Smooth muscle cell (in vitro differentiated cells): ENCODE measurements around the gene RBM12. TPM values are rescaled to one million over a fixed set of nuclear protein-coding genes. Genes with fewer than 3 reads are reported as not detected.

Experiments
- DNase-seq: peaks from one replicate; lab custom pipeline; 2025; ENCODE audit not compliant: unreplicated experiment; lab: John Stamatoyannopoulos, UW
- H2AFZ ChIP-seq: fragments of 200-600 bp; sonication (generic); 2 replicates; pipeline ENCODE4 v1.6.0; 2016; ENCODE audit warnings: antibody characterized with exemption, low read depth, mild to moderate bottlenecking
- H3F3A ChIP-seq: fragments of 200-600 bp; sonication (generic); 2 replicates; pipeline ENCODE4 v1.6.0; 2017; ENCODE audit warnings: antibody characterized with exemption, low read depth
- H3K27ac ChIP-seq: fragments of 200-600 bp; sonication (generic); 2 replicates; pipeline ENCODE4 v1.5.1; 2016; ENCODE audit warnings: low read depth, mild to moderate bottlenecking
- H3K27me3 ChIP-seq: fragments of 200-600 bp; sonication (generic); 2 replicates; pipeline ENCODE4 v1.6.1; 2016; ENCODE audit warnings: low read depth, mild to moderate bottlenecking
- H3K36me3 ChIP-seq: fragments of 200-600 bp; sonication (generic); 2 replicates; pipeline ENCODE4 v1.5.1; 2016; ENCODE audit warnings: low read depth
- H3K4me1 ChIP-seq: fragments of 200-600 bp; sonication (generic); 2 replicates; pipeline ENCODE4 v1.5.1; 2016; ENCODE audit warnings: low read depth
- H3K4me2 ChIP-seq: fragments of 200-600 bp; sonication (generic); 2 replicates; pipeline ENCODE4 v1.6.0; 2016; ENCODE audit warnings: mild to moderate bottlenecking
- H3K4me3 ChIP-seq: fragments of 200-600 bp; sonication (generic); 2 replicates; pipeline ENCODE4 v1.5.1; 2016; ENCODE audit warnings: mild to moderate bottlenecking
- H3K79me2 ChIP-seq: fragments of 200-600 bp; sonication (generic); 2 replicates; pipeline ENCODE4 v1.6.0; 2016; ENCODE audit warnings: low read depth, mild to moderate bottlenecking
- H3K9ac ChIP-seq: fragments of 200-600 bp; sonication (generic); 2 replicates; pipeline ENCODE4 v1.6.0; 2016; ENCODE audit warnings: low read depth
- H3K9me3 ChIP-seq: fragments of 200-600 bp; sonication (generic); replicated peaks from 2 replicates; pipeline ENCODE4 v1.5.1; 2016; ENCODE audit warnings: low read depth
- H4K20me1 ChIP-seq: fragments of 200-600 bp; sonication (generic); 2 replicates; pipeline ENCODE4 v1.6.0; 2016; ENCODE audit warnings: low read depth
- WGBS: methylation state at CpG from one replicate; pipeline ENCODE4 v1.1.7; 2016; ENCODE audit warnings: low lambda C conversion rate; 5-methylcytosine and 5-hydroxymethylcytosine counted together
- polyA plus RNA-seq: library from polyadenylated mRNA; unstranded; fragments of >200 nt; fragmentation: Nextera tagmentation; extraction: Ambion mirVana; gene quantifications from 2 replicates; pipeline ENCODE4 v1.2.1, GENCODE V29; 2016
- total RNA-seq: library from RNA; depleted of rRNA; stranded (reverse); fragments of >200 nt; gene quantifications from 2 replicates; pipeline ENCODE4 v1.2.3, GENCODE V29; 2014
- TF ChIP-seq, protein P1 (sequence below): fragments of 200-600 bp; sonication (generic); IDR thresholded peaks from 2 replicates; pipeline ENCODE4 v1.5.1; 2017; ENCODE audit warnings: borderline replicate concordance, mild to moderate bottlenecking, antibody characterized with exemption; ENCODE audit not compliant: insufficient read depth, poor library complexity, severe bottlenecking

Gene RBM12
- total and polyA plus RNA-seq, 2 experiments from 2014 or later = 14.5 to 44.2 TPM

DNA sequence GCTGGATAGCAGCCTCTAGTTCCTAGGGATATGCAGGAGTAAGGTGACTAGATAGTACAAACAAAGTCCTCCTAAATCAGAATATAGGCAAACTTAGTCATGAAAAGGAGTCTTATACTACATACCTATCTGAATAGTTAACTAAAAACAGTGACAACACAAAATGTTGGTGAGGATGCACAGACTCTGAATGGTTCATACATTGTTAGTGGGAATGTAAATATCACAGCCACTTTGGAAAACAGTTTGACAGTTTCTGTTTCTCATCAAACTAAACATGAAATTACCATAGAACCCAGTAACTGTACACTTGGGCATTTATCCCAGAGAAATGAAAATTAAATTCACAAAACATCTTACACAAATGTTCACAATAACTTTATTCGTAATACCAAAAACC lies 17.3 kb upstream of the RBM12 start:
- no peaks in the 10 kb centered on the region for H3K79me2 ChIP-seq
- no peaks in the 10 kb centered on the region for H3K27me3 ChIP-seq
- TF ChIP-seq, protein P1, sequence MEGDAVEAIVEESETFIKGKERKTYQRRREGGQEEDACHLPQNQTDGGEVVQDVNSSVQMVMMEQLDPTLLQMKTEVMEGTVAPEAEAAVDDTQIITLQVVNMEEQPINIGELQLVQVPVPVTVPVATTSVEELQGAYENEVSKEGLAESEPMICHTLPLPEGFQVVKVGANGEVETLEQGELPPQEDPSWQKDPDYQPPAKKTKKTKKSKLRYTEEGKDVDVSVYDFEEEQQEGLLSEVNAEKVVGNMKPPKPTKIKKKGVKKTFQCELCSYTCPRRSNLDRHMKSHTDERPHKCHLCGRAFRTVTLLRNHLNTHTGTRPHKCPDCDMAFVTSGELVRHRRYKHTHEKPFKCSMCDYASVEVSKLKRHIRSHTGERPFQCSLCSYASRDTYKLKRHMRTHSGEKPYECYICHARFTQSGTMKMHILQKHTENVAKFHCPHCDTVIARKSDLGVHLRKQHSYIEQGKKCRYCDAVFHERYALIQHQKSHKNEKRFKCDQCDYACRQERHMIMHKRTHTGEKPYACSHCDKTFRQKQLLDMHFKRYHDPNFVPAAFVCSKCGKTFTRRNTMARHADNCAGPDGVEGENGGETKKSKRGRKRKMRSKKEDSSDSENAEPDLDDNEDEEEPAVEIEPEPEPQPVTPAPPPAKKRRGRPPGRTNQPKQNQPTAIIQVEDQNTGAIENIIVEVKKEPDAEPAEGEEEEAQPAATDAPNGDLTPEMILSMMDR = no peak
- H3K4me2 ChIP-seq = no peak overlapping the region
- no peak overlapping the region for H3K4me3 ChIP-seq
- no peak overlapping the region for H3K9ac ChIP-seq
- no peaks in the 10 kb centered on the region for H4K20me1 ChIP-seq
- no peaks in the 10 kb centered on the region for H3K4me1 ChIP-seq
- H3K9me3 ChIP-seq = no peaks in the 10 kb centered on the region
- H2AFZ ChIP-seq = no peak overlapping the region
- no peaks in the 10 kb centered on the region for H3K36me3 ChIP-seq
- H3F3A ChIP-seq = no peaks in the 10 kb centered on the region
- H3K27ac ChIP-seq = no peak overlapping the region
- WGBS = 54% methylated on average over 1 of the region's 1 CpG
- DNase-seq = no peak

DNA sequence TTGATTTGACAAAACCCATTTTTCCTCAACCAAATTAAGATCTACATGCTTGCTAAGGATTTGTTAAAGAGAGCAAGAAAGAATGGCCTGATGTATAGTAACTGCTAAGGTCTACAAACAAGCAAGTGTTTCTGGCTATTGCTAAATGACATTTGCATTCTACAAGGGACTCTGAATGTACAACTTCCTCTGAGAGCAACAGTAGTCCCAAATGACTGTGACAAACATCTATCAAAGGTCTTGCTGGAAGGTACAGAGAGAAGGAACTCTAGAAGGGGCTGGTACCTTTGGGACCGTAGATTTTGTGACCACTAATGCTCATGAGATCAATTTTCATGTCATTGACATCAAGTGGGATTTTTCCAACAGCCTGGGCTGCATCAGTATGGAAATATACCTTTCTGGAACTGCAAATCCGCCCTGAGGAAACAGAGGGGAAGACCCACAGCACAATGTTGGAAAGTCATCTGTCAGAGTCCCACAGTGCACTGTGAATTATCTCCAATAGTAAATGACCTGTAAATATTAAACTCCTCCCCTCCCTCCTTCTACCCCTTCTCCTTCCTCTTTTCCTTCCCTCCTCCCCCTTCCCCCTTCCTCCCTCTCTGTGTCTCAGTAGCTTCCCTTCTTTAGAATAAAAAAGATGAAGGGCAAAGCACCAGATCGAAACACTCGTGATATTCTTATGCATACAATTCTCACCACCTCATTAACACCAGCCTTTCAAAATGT lies 15.9 kb upstream of the RBM12 start:
- Histone ChIP-seq H3K27me3 (no peaks in the 10 kb centered on the region), H3F3A (no peaks in the 10 kb centered on the region), H3K9ac (no peak overlapping the region), H3K27ac (no peak overlapping the region), H3K36me3 (no peaks in the 10 kb centered on the region), H2AFZ (no peak overlapping the region), H3K4me3 (no peak overlapping the region), H3K4me2 (no peak overlapping the region), H3K4me1 (no peaks in the 10 kb centered on the region), H3K9me3 (no peaks in the 10 kb centered on the region), H4K20me1 (no peaks in the 10 kb centered on the region), H3K79me2 (no peaks in the 10 kb centered on the region)
- TF ChIP-seq, protein P1 = no peak
- WGBS = 86% methylated on average over 4 of the region's 4 CpGs
- no peak for DNase-seq

DNA sequence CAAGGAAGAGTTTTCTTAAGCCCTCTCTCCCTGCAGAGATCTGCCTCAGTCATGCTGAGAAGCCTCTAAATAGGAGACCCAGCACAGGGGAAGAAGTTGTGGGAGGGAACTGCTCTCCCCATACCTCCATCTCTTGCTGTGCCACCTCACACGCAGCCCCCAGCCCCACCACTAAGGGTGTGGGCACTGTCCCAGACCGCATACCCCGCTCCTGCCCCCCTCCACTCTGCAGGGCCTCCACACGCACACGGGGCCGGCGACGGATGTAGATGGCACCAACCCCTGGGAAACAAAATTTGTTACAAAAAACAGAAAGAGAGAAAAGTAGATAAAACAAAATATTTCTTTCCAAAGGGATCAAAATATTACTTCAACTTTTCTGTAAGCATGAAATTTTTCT lies 10.2 kb upstream of the RBM12 start:
- WGBS = 96% methylated on average over 8 of the region's 8 CpGs

More for the DNA sequence above, 10.2 kb upstream of the RBM12 start:
- Histone ChIP-seq H3K79me2 (no peaks in the 10 kb centered on the region), H3K36me3 (peaks cover 6% of the 10 kb centered on the region), H3F3A (no peaks in the 10 kb centered on the region), H3K27me3 (no peaks in the 10 kb centered on the region), H3K4me3 (no peak overlapping the region), H3K4me2 (no peak overlapping the region), H4K20me1 (no peaks in the 10 kb centered on the region), H3K9ac (no peak overlapping the region), H2AFZ (no peak overlapping the region), H3K4me1 (no peaks in the 10 kb centered on the region), H3K9me3 (no peaks in the 10 kb centered on the region), H3K27ac (no peak overlapping the region)
- no peak for DNase-seq
- TF ChIP-seq, protein P1 = no peak
